ENCODE data around the gene KY. TPM values are rescaled to one million over a fixed set of nuclear protein-coding genes. Genes with fewer than 3 reads are reported as not detected.

KY gene
- total RNA-seq, 1 experiment from 2014 or later, result 1.1 TPM

GRCh38 chr3:134638385-134639030 lies 12.3 kb downstream of the KY start:
- no peak overlapping the region for H3K4me3 ChIP-seq
- no peaks in the 10 kb centered on the region for H3K36me3 ChIP-seq
- H3K27me3 ChIP-seq, result no peaks in the 10 kb centered on the region
- DNase-seq, result no peak
- H3K9me3 ChIP-seq, result no peaks in the 10 kb centered on the region

GRCh38 chr3:134636406-134636805 lies 14.4 kb downstream of the KY start:
- Histone ChIP-seq H3K9me3 (peaks cover 9% of the 10 kb centered on the region), H3K27me3 (no peaks in the 10 kb centered on the region), H3K36me3 (no peaks in the 10 kb centered on the region), H3K4me3 (no peak overlapping the region)
- DNase-seq, result no peak

- DNase-seq, result no peak
- H3K9me3 ChIP-seq, result peaks cover 17% of the 10 kb centered on the region
- no peaks in the 10 kb centered on the region for H3K27me3 ChIP-seq
- H3K4me3 ChIP-seq, result no peak overlapping the region
- H3K36me3 ChIP-seq, result no peaks in the 10 kb centered on the region
Measured at GRCh38 chr3:134630506-134630905, 20.3 kb downstream of the KY start.

DNA sequence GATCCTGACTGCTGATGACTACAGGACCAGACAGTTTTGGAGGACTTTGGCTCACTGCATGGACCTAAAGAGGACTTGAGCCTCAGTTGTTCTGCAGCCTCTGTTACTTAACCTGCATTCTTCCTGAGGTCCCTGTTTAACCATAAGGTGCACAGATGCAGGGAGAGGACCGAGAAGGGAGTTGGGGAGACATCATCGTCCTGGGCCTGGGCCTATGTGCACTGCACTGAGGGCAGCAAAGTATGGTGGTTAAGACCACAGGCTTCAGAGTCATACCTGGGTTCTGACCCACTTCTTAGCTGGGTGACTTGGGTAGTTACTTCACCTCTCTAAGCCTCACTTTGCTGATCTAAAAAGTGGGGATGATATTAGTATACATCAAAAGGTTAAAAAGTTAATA lies 21.9 kb downstream of the KY start:
- Histone ChIP-seq H3K36me3 (no peaks in the 10 kb centered on the region), H3K27me3 (no peaks in the 10 kb centered on the region), H3K9me3 (peaks cover 17% of the 10 kb centered on the region), H3K4me3 (no peak overlapping the region)
- no peak for DNase-seq

DNA sequence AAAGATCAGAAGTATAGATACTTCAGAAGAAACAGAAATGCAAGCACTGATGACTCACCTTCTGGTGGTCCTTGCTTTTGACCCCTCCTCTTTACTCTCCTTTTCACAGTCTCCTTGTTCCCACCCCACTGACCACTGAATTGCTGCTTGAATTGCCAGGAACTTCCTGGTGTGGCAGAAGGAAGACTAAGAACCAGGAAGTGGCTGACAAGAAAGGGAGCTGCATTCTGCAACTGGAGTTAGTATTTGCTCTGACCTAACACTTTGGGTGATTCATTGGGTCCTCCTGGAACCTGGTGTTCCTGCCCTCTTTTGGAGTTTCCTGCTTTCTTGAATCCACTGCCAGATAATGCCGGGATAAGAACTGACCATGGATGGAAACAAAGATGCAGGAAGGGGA lies 23.0 kb downstream of the KY start:
- no peak for DNase-seq
- Histone ChIP-seq H3K27me3 (no peaks in the 10 kb centered on the region), H3K36me3 (no peaks in the 10 kb centered on the region), H3K9me3 (peaks cover 12% of the 10 kb centered on the region), H3K4me3 (no peak overlapping the region)

DNA sequence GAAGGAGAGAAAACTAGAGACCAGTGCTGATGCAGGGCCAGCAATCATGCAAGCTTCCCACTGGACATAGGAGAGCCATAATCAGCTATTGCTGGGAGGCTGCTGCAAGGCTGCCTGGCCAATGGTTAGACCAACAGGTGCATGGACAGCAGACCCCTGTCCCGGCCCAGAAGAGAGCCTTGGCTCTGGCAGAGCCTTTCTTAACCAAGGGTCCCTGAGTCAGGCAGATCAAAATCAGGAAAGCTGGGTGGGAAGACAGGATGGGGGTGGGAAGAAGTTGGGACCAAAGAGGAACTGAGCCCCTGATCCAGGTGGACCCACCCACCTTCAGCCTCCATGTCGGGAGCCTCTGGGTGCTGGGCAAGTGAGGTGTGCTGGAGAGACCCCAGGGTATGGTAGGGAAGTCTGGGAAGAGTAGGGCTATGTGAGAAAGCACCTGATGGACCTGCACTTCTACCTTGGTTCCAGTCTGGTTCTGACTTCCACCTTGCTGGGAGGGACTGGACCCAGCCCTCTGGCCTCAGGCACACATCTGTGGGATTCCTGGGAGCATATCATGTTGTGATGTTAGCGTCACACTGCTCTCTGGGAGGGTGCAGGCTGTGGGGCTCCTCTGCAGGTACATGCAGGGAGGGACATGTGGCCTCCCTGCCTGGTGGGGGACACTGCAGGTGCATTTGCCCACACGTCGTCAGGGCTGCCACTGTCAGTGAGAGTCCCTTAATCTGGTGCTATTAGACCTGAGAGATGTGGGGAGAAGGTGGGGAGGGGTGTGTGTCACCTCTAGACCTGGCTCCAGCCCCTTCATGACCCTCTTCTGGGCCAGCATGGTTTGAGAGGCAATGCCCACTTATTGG lies 24.7 kb downstream of the KY start:
- Histone ChIP-seq H3K4me3 (no peak overlapping the region), H3K27me3 (no peaks in the 10 kb centered on the region), H3K36me3 (no peaks in the 10 kb centered on the region), H3K9me3 (peaks cover 5% of the 10 kb centered on the region)
- no peak for DNase-seq

DNA sequence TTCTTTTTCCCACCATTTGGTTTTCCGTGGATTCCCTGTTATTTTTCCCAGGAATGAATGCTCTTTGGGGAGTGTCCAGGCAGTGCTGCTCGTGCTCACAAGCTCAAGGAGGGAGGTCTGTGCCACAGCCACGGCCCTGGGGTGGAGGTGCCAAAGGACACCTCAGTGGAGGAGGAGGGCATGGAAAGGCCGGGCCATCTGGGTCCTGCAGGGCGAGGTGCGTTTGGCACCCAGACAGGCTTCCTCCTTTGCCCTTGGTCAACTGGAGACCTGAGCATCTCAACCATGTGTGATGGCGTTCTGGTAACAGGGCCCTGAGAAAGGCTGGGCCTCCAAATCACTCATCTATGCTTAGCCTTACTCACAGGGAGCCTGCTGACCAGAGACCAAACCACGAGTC lies 25.4 kb downstream of the KY start:
- Histone ChIP-seq H3K4me3 (no peak overlapping the region), H3K27me3 (no peaks in the 10 kb centered on the region), H3K36me3 (no peaks in the 10 kb centered on the region), H3K9me3 (no peaks in the 10 kb centered on the region)
- no peak for DNase-seq

- Histone ChIP-seq H3K9me3 (no peaks in the 10 kb centered on the region), H3K4me3 (no peak overlapping the region), H3K27me3 (no peaks in the 10 kb centered on the region), H3K36me3 (no peaks in the 10 kb centered on the region)
- DNase-seq, result no peak
Measured at GRCh38 chr3:134624537-134625287, 26.1 kb downstream of the KY start.

DNA sequence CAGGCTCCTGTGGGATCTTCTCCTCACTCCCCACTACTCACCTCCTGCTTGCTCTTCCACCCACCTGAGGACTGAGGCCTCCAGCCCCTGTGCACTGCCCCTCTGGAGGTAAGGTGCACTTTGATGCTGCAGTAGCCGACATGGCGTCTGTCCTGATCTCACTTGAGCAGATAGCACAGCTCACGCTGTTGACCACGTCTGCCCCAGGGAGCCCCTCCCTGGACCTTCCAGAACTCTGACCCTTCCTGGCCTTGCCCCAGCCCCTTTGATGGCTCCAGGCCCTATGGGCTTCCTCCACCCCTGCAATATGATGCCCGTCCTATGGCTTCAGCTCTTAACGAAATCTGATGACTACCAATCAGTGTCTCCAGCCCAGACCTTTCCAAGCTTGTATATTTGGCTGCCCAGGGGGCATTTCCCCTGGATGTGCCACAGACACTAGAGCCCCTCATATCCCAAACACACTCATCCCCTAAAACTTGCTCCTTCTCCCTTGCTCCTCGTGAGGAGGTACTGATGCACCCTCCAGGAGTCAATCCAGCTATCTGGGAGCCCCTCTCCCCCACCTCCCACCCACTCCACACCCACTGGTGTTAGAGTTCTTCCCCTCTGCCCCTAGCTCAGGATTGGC lies 27.1 kb downstream of the KY start:
- H3K4me3 ChIP-seq, result no peak overlapping the region
- H3K36me3 ChIP-seq, result no peaks in the 10 kb centered on the region
- H3K27me3 ChIP-seq, result no peaks in the 10 kb centered on the region
- no peak for DNase-seq
- no peaks in the 10 kb centered on the region for H3K9me3 ChIP-seq

GRCh38 chr3:134622806-134623365 lies 27.9 kb downstream of the KY start:
- H3K9me3 ChIP-seq, result no peaks in the 10 kb centered on the region
- H3K27me3 ChIP-seq, result no peaks in the 10 kb centered on the region
- H3K4me3 ChIP-seq, result no peak overlapping the region
- no peaks in the 10 kb centered on the region for H3K36me3 ChIP-seq
- DNase-seq, result no peak

DNA sequence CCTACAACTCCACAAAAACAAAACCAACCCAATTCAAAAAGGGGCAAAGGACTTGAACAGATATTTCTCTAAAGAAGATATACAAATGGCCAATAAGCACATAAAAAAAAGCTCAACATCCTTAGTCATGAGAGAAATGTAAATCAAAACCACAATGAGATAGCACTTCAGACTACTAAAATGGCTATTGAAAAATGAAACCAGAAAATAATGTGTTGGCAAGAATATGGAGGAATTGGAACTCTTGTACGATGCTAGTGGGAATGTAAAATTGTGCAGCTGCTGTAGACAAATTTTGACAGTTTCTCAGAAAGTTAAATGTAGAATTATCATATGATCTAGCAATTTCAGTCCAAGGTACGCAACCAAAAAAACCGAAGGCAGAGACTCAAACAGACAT lies 29.0 kb downstream of the KY start:
- Histone ChIP-seq H3K36me3 (no peaks in the 10 kb centered on the region), H3K9me3 (no peaks in the 10 kb centered on the region), H3K27me3 (no peaks in the 10 kb centered on the region), H3K4me3 (no peak overlapping the region)
- no peak for DNase-seq

- no peaks in the 10 kb centered on the region for H3K27me3 ChIP-seq
- H3K36me3 ChIP-seq, result no peaks in the 10 kb centered on the region
- DNase-seq, result no peak
- no peak overlapping the region for H3K4me3 ChIP-seq
- H3K9me3 ChIP-seq, result no peaks in the 10 kb centered on the region
Measured at GRCh38 chr3:134620476-134621115, 30.2 kb downstream of the KY start.

GRCh38 chr3:134619884-134620445 lies 30.9 kb downstream of the KY start:
- DNase-seq, result no peak
- H3K27me3 ChIP-seq, result no peaks in the 10 kb centered on the region
- H3K4me3 ChIP-seq, result no peak overlapping the region
- no peaks in the 10 kb centered on the region for H3K9me3 ChIP-seq
- no peaks in the 10 kb centered on the region for H3K36me3 ChIP-seq

DNA sequence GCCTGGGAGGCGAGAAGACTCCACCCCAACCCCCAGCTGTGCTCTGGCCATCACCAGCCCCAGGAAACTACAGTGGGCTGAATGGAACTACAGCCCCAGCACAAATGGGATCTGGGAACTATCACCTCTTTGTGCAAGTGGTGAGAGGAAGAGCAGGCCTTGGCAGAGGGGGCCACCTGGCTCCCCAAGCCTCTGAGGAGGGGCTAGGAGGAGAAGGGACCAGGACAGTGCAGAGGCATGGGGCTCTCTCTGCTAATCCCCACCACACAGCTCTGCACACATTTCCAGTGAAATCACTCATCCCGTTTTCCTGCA lies 31.6 kb downstream of the KY start:
- no peak overlapping the region for H3K4me3 ChIP-seq
- DNase-seq, result no peak

GRCh38 chr3:134618478-134619300 lies 32.1 kb downstream of the KY start:
- no peaks in the 10 kb centered on the region for H3K36me3 ChIP-seq
- no peaks in the 10 kb centered on the region for H3K9me3 ChIP-seq
- no peaks in the 10 kb centered on the region for H3K27me3 ChIP-seq
- no peak overlapping the region for H3K4me3 ChIP-seq
- DNase-seq, result no peak

More for the DNA sequence above, 31.6 kb downstream of the KY start:
- Histone ChIP-seq H3K27me3 (no peaks in the 10 kb centered on the region), H3K9me3 (no peaks in the 10 kb centered on the region), H3K36me3 (no peaks in the 10 kb centered on the region)
